Panc1 (cell line): ENCODE data around the gene DIAPH3.

Experiments used
- CTCF ChIP-seq: fragments of 450-650 bp; IDR thresholded peaks from 2 replicates; pipeline ENCODE4 v1.5.1; 2017; ENCODE audit warnings: mild to moderate bottlenecking
- POLR2AphosphoS5 ChIP-seq: IDR thresholded peaks from 2 replicates; pipeline ENCODE4 v1.6.1; 2012; ENCODE audit warnings: mild to moderate bottlenecking, low read depth, low read length, moderate library complexity
- SIN3A ChIP-seq: IDR thresholded peaks from 2 replicates; pipeline ENCODE4 v1.6.1; 2012; ENCODE audit warnings: low read depth, mild to moderate bottlenecking, low read length, moderate library complexity, borderline replicate concordance; ENCODE audit not compliant: insufficient read depth
- TCF7L2 ChIP-seq: IDR thresholded peaks from 2 replicates; pipeline ENCODE4 v1.6.1; 2011; ENCODE audit warnings: mild to moderate bottlenecking, low read depth, low read length, inconsistent platforms
- TF ChIP-seq, protein P1 (sequence below), 2 experiments: IDR thresholded peaks; 2 replicates each; pipeline ENCODE4 v1.6.1; 2011 to 2012; ENCODE audit warnings: low read depth in 2 of 2, control low read depth in 1 of 2, low read length in 1 of 2, mild to moderate bottlenecking in 1 of 2, moderate library complexity in 1 of 2; ENCODE audit not compliant: insufficient read depth in 1 of 2

DNA sequence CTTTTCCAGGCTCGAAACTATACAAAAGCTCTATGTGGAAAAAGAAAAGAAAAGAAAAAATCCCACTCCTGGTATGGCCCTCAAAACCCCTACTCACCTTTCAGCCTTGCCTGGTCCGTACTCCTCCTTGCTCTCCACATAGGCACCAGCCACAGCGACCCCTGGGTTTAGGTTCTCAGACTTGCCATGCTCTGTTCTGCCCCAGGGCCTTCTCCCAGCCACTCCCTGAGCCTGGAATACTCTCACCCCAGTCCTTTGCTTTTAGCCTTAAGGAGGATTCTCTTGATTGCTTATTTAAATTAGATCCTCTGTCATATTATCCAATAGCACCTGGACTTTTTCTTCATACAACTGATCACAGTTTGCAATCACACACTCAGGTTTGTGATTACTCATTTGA is 522.5 kb downstream of the DIAPH3 start:
- TF ChIP-seq CTCF (no peak), POLR2AphosphoS5 (no peak), SIN3A (no peak), TCF7L2 (no peak)
- TF ChIP-seq, protein P1, sequence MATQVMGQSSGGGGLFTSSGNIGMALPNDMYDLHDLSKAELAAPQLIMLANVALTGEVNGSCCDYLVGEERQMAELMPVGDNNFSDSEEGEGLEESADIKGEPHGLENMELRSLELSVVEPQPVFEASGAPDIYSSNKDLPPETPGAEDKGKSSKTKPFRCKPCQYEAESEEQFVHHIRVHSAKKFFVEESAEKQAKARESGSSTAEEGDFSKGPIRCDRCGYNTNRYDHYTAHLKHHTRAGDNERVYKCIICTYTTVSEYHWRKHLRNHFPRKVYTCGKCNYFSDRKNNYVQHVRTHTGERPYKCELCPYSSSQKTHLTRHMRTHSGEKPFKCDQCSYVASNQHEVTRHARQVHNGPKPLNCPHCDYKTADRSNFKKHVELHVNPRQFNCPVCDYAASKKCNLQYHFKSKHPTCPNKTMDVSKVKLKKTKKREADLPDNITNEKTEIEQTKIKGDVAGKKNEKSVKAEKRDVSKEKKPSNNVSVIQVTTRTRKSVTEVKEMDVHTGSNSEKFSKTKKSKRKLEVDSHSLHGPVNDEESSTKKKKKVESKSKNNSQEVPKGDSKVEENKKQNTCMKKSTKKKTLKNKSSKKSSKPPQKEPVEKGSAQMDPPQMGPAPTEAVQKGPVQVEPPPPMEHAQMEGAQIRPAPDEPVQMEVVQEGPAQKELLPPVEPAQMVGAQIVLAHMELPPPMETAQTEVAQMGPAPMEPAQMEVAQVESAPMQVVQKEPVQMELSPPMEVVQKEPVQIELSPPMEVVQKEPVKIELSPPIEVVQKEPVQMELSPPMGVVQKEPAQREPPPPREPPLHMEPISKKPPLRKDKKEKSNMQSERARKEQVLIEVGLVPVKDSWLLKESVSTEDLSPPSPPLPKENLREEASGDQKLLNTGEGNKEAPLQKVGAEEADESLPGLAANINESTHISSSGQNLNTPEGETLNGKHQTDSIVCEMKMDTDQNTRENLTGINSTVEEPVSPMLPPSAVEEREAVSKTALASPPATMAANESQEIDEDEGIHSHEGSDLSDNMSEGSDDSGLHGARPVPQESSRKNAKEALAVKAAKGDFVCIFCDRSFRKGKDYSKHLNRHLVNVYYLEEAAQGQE (IDR thresholded peaks at IDR 0.05; ENCODE audit: insufficient read depth in 1 of 2, low read depth in 2 of 2, low read length in 1 of 2), result no peak
